ENCODE measurements around the gene ANKRD11.
A peak's percentile ranks its signal among the peaks of the same experiment; 100 is the strongest.

The ANKRD11 gene

DNA sequence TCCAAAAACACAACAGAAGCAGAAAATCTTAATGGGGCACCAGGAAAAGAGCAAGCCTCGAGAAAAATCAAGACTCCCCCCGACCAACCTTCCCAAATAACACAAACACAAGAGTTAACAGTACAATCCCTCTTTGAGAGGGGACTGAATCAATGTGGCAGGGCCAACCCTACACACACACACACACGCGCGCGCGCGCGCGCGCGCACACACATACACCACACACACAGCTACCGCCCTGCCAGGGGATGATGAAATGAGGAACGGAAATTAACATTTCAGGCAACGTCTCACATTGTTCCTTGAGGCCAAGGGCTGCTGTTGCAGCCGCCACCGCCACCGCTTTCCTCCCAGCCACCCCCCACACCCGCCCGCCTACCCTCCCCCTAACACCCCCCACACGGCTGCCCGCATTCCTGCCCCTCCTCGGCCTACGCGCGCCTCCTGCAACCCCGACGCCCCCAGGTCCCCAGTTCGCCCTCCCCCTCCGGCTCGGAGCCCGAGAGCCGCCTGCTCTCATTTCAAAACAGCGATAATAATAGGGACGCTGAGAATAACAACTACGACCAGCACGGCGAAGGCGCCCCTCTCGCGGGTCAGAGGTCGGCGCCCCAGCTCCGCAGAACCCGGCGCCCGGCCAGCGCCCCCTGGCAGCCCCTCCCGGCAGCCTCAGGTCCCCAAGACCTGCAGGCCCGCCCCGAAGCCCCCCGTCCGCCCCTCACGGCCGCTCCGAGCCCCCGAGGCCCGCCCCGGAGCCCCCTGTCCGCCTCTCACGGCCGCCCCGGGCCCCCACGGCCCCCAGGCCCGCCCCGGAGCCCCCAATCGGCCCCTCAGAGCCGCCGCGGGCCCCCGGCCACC, 1.1 kb downstream of the ANKRD11 start:
- Histone ChIP-seq H3K27me3 (ENCODE audit: control insufficient read depth in 1 of 2, insufficient read depth in 2 of 2, low read length in 2 of 2) (no peaks in the 10 kb centered on the region), H3K9me3 (ENCODE audit: low read length) (no peaks in the 10 kb centered on the region), H3K9ac (ENCODE audit: low read length) (peak overlapping the region; percentile 51), H3K4me1 (ENCODE audit: insufficient read depth, low read length) (peaks cover 37% of the 10 kb centered on the region), H3K4me3 (ENCODE audit: low read depth in 1 of 2, low read length in 2 of 2) (peak overlapping the region; percentile 61 to 68), H3K27ac (ENCODE audit: low read depth, low read length) (peak overlapping the region; percentile 75), H3K36me3 (ENCODE audit: insufficient read depth, low read length) (no peaks in the 10 kb centered on the region)

DNA sequence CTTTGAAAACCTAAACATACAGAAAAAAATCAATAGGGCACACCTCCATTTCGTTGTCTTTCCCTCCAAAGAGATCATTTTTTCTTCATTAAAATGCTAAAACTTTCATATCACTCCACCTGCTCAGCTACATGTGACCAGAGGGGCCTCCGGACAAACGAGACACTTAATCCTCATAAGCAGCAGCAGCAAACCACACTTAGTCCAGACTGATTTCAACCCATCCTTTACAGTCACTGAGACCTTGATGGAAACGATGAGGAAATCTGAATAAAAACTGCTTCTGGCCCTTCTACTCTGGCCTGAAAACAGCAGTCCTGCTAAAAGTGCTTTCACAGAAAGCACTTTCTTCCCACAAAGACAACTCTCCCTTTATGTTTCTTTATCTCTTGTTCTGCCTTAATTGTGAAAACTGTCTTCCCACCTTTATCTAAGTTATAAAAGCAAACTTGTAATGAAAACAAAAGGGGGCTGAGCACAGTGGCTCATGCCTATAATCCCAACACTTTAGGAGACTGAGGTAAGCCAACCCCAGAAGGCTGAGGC, 4.6 kb downstream of the ANKRD11 start:
- H3K27ac ChIP-seq (ENCODE audit: low read depth, low read length), result no peak overlapping the region
- no peaks in the 10 kb centered on the region for H3K36me3 ChIP-seq (ENCODE audit: insufficient read depth, low read length)
- peaks cover 45% of the 10 kb centered on the region for H3K4me1 ChIP-seq (ENCODE audit: insufficient read depth, low read length)

DNA sequence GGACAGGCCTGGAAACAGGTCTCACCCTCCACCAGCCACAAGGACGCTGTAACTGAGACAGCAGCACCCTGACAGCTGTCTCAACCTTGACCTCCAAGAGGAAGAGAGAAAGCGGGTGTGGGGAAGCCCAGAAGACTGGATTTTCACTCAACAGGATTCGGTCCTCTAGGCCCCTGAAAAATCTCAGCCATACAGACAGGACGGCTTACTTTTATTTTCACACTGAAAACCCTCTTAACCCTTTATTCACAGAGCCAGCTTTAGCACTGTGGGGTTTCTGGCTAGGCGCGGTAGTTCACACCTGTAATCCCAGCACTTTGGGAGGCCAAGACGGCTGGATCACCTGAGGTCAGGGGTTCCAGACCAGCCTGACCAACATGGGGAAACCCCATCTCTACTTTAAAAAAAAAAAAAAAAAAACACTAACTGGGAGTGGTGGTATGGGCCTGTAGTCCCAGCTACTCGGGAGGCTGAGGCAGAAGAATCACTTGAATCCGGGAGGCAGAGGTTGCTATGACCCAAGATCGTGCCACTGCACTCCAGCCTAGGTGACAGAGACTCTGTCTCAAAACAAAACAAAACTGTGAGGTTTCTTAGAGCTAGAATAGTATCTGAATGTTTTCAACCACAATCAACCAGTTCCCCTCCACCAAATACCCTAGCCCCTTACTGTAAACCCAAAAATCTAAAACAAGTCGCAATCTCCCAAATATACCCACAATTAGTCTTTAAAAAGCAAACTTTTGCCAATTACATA, 5.3 kb downstream of the ANKRD11 start:
- no peaks in the 10 kb centered on the region for H3K27me3 ChIP-seq (ENCODE audit: control insufficient read depth in 1 of 2, insufficient read depth in 2 of 2, low read length in 2 of 2)
- peaks cover 45% of the 10 kb centered on the region for H3K4me1 ChIP-seq (ENCODE audit: insufficient read depth, low read length)
- no peaks in the 10 kb centered on the region for H3K9me3 ChIP-seq (ENCODE audit: low read length)
- no peak overlapping the region for H3K4me3 ChIP-seq (ENCODE audit: low read depth in 1 of 2, low read length in 2 of 2)
- no peak overlapping the region for H3K27ac ChIP-seq (ENCODE audit: low read depth, low read length)
- no peak overlapping the region for H3K9ac ChIP-seq (ENCODE audit: low read length)
- no peaks in the 10 kb centered on the region for H3K36me3 ChIP-seq (ENCODE audit: insufficient read depth, low read length)

More for the DNA sequence above, 4.6 kb downstream of the ANKRD11 start:
- no peaks in the 10 kb centered on the region for H3K27me3 ChIP-seq (ENCODE audit: control insufficient read depth in 1 of 2, insufficient read depth in 2 of 2, low read length in 2 of 2)
- no peaks in the 10 kb centered on the region for H3K9me3 ChIP-seq (ENCODE audit: low read length)
- H3K4me3 ChIP-seq (ENCODE audit: low read depth in 1 of 2, low read length in 2 of 2), result no peak overlapping the region
- H3K9ac ChIP-seq (ENCODE audit: low read length), result no peak overlapping the region

DNA sequence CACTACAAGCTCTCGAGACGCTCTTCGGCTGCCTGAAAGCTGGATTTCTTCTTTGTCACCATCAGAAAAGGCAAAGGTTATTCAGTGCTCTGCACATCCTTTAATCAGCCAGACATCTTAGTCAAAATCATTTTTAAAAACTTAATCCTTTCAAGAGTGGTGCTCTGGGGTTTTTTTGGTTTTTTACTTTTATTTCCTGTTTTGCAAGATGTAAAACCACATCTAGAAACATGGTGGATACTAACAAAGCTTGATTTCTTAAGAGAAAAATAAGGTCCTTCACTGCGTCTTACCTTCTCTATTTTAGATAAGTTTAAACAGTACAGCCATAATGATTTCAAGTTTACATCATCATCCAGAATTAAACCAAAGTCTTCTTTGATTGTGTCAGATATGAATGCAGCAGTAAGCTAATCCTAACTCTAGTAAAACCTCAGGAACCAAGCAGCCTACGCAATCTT, 6.3 kb downstream of the ANKRD11 start:
- no peaks in the 10 kb centered on the region for H3K27me3 ChIP-seq (ENCODE audit: control insufficient read depth in 1 of 2, insufficient read depth in 2 of 2, low read length in 2 of 2)
- no peaks in the 10 kb centered on the region for H3K36me3 ChIP-seq (ENCODE audit: insufficient read depth, low read length)
- H3K9ac ChIP-seq (ENCODE audit: low read length), result no peak overlapping the region
- peaks cover 45% of the 10 kb centered on the region for H3K4me1 ChIP-seq (ENCODE audit: insufficient read depth, low read length)
- no peak overlapping the region for H3K4me3 ChIP-seq (ENCODE audit: low read depth in 1 of 2, low read length in 2 of 2)
- peak overlapping the region; percentile 22 for H3K27ac ChIP-seq (ENCODE audit: low read depth, low read length)
- no peaks in the 10 kb centered on the region for H3K9me3 ChIP-seq (ENCODE audit: low read length)

DNA sequence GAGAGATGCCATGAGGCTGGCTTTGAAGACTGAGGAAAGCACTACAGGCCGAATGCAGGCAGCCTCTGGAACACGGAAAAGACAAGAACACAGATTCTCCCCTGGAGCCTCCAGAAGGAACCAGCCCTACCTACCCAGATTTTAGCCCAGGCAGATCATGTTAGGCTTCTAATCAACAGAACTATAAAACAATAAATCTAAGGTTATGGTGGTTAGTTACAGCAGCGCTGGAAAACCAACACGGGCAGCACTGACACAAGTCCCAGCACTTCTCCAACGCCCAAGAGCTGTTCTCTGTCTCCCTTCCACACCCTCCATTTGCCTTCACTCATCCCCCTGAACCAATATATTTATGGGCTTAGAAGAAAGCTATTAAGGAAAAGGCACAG, 7.5 kb downstream of the ANKRD11 start:
- Histone ChIP-seq H3K4me1 (ENCODE audit: insufficient read depth, low read length) (peaks cover 45% of the 10 kb centered on the region), H3K9me3 (ENCODE audit: low read length) (no peaks in the 10 kb centered on the region), H3K27me3 (ENCODE audit: control insufficient read depth in 1 of 2, insufficient read depth in 2 of 2, low read length in 2 of 2) (no peaks in the 10 kb centered on the region), H3K27ac (ENCODE audit: low read depth, low read length) (no peak overlapping the region), H3K9ac (ENCODE audit: low read length) (no peak overlapping the region), H3K4me3 (ENCODE audit: low read depth in 1 of 2, low read length in 2 of 2) (no peak overlapping the region), H3K36me3 (ENCODE audit: insufficient read depth, low read length) (no peaks in the 10 kb centered on the region)

DNA sequence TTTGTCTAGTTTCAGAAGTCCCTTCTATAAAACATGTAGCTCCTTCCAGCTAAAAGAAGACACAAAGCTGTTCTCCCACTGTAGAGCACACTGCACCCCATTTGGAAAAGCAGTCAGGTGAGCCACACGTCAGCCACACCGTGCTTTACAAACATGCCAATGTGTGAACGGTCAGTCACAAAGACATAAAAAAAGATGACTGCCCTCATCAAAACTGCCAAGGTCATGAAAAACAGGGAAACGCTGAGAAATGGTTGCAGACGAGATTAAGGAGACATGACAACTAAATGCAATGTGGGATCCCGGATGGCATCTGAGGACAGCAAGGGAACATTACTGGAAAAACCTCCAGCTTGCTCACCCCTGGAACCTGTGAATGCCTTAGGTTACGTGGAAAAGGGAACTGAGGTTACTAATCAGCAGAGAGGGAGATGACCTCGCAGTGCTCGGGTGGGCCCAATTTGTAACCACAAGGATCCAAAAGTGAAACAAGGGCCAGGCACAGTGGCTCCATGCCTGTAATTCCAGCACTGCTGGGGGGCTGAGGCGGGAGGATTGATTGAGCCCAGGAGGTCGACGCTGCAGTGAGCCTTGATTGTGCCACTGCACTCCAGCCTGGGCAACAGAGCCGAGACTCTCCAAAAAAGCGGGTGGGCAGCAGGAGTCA, 8.1 kb downstream of the ANKRD11 start:
- no peaks in the 10 kb centered on the region for H3K36me3 ChIP-seq (ENCODE audit: insufficient read depth, low read length)
- peaks cover 44% of the 10 kb centered on the region for H3K4me1 ChIP-seq (ENCODE audit: insufficient read depth, low read length)
- no peak overlapping the region for H3K9ac ChIP-seq (ENCODE audit: low read length)
- no peaks in the 10 kb centered on the region for H3K27me3 ChIP-seq (ENCODE audit: control insufficient read depth in 1 of 2, insufficient read depth in 2 of 2, low read length in 2 of 2)
- H3K27ac ChIP-seq (ENCODE audit: low read depth, low read length), result no peak overlapping the region
- H3K9me3 ChIP-seq (ENCODE audit: low read length), result no peaks in the 10 kb centered on the region
- H3K4me3 ChIP-seq (ENCODE audit: low read depth in 1 of 2, low read length in 2 of 2), result no peak overlapping the region

DNA sequence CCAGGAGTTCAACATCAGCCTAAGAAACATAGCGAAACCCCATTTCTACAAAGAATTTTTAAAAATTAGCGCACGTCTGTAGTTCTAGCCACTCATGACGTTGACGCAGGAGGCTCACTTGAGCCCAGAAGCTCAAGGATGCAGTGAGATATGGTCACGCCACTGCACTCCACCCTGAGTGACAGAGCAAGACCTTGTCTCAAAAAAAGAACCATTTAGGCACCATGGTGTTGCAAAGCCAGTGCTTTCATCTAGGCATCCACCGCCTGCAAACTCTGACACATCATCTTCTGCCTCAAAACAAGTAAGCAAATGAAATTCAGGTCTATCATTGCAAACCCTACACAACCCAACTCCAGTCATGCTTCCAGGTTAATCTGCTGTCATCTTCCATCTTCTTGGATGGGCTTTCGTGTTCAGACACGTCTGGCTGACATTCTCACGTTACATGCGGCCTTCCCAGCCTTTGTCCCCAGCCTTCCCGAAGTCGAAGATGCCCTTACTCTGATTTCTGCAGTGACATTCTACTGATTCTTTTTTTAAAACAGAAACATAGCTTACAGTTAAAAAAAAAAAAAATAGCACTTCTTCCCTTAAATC, 8.9 kb downstream of the ANKRD11 start:
- no peaks in the 10 kb centered on the region for H3K9me3 ChIP-seq (ENCODE audit: low read length)
- peaks cover 44% of the 10 kb centered on the region for H3K4me1 ChIP-seq (ENCODE audit: insufficient read depth, low read length)
- no peak overlapping the region for H3K27ac ChIP-seq (ENCODE audit: low read depth, low read length)
- H3K27me3 ChIP-seq (ENCODE audit: control insufficient read depth in 1 of 2, insufficient read depth in 2 of 2, low read length in 2 of 2), result no peaks in the 10 kb centered on the region
- H3K9ac ChIP-seq (ENCODE audit: low read length), result no peak overlapping the region
- H3K4me3 ChIP-seq (ENCODE audit: low read depth in 1 of 2, low read length in 2 of 2), result no peak overlapping the region
- H3K36me3 ChIP-seq (ENCODE audit: insufficient read depth, low read length), result no peaks in the 10 kb centered on the region

DNA sequence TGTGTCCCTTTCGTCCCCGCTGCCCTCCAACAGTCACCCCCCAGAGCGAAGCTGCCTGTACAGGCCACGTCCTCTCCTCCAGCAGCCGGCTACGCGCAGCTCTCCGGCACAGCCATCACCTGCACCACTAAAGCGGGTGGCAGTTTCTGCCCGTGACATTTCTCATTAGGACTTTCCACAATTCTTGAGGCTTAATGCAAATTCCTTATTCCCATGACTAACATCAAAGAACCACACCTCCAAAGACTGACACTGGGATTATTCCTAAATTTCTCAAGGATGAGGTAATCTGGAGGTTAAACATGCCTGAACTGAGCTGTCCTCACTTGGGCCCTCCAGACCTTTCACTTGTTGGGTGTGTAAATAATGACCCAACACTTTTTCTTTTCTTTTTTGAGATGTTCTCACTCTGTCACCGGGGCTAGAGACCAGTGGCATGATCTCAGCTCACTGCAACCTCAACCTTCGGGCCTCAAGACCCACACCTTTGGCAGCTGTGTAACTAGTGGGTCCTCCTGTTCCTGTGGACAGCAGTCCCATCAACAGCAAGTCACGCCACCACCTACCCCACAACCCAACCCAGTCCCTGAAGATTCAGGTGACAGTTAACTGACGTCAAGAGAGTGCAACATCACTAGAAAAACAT, 11.7 kb downstream of the ANKRD11 start:
- Histone ChIP-seq H3K4me1 (ENCODE audit: insufficient read depth, low read length) (peaks cover 42% of the 10 kb centered on the region), H3K36me3 (ENCODE audit: insufficient read depth, low read length) (no peaks in the 10 kb centered on the region), H3K9ac (ENCODE audit: low read length) (no peak overlapping the region), H3K9me3 (ENCODE audit: low read length) (no peaks in the 10 kb centered on the region), H3K4me3 (ENCODE audit: low read depth in 1 of 2, low read length in 2 of 2) (no peak overlapping the region), H3K27me3 (ENCODE audit: control insufficient read depth in 1 of 2, insufficient read depth in 2 of 2, low read length in 2 of 2) (no peaks in the 10 kb centered on the region), H3K27ac (ENCODE audit: low read depth, low read length) (no peak overlapping the region)

DNA sequence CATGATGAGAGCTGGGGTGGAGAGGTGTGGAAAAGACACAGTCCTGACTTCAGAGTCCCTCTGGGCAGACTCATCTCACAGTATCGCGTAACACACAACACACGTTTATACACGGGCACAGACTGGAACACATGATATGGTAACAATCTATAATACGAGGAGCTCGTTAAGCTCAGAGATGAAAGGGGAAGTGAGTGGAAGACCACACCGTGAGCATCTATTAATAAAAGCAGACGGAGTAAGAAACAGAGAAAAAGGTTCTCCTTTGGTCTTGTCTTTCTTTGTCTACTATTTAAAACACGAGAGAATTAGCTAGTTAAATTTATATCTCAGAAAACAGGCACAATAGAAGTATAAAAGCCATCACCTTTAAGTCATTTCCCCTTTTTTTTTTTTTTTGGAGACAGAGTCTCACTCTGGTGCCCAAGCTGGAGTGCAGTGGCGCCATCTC, 13.5 kb downstream of the ANKRD11 start:
- H3K27me3 ChIP-seq (ENCODE audit: control insufficient read depth in 1 of 2, insufficient read depth in 2 of 2, low read length in 2 of 2), result no peaks in the 10 kb centered on the region
- H3K36me3 ChIP-seq (ENCODE audit: insufficient read depth, low read length), result no peaks in the 10 kb centered on the region
- no peak overlapping the region for H3K27ac ChIP-seq (ENCODE audit: low read depth, low read length)
- no peak overlapping the region for H3K9ac ChIP-seq (ENCODE audit: low read length)
- H3K9me3 ChIP-seq (ENCODE audit: low read length), result no peaks in the 10 kb centered on the region
- H3K4me1 ChIP-seq (ENCODE audit: insufficient read depth, low read length), result peaks cover 33% of the 10 kb centered on the region
- no peak overlapping the region for H3K4me3 ChIP-seq (ENCODE audit: low read depth in 1 of 2, low read length in 2 of 2)

DNA sequence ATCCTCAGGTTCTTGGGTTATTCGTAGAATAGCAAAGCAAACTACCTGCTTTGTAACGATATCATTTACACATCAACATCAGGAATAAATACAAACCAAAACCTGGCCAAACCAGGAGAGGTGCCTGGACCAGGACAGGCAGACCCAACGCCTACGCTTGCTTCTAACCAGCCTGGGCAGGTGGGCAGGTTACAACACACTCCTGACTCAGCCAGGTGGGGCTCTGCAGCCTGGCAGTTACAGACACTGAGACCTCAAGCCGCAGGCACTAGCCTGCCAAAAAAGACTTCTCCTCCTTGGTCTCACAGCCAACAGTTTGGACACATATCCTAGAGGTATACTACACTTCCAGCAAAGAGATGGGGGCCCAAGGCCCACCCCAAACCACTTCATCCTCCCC, 14.0 kb downstream of the ANKRD11 start:
- Histone ChIP-seq H3K9ac (ENCODE audit: low read length) (no peak overlapping the region), H3K9me3 (ENCODE audit: low read length) (no peaks in the 10 kb centered on the region)

More for the DNA sequence above, 14.0 kb downstream of the ANKRD11 start:
- Histone ChIP-seq H3K27me3 (ENCODE audit: control insufficient read depth in 1 of 2, insufficient read depth in 2 of 2, low read length in 2 of 2) (no peaks in the 10 kb centered on the region), H3K4me3 (ENCODE audit: low read depth in 1 of 2, low read length in 2 of 2) (no peak overlapping the region), H3K36me3 (ENCODE audit: insufficient read depth, low read length) (no peaks in the 10 kb centered on the region), H3K27ac (ENCODE audit: low read depth, low read length) (no peak overlapping the region), H3K4me1 (ENCODE audit: insufficient read depth, low read length) (peaks cover 31% of the 10 kb centered on the region)

Measured in muscle layer of colon (tissue), 2 donors.